GM23338 (cell line): ENCODE measurements around the gene PTBP3. TPM values are rescaled to one million over a fixed set of nuclear protein-coding genes. Genes with fewer than 3 reads are reported as not detected.
"Not testable (repeated sequence)": the region's sequence is repeated elsewhere in the genome, so short reads cannot be mapped to it uniquely, and the experiment has no call there.

Experiments
- ATAC-seq: fragments of 200-7000 bp; cut with Tn5 transposase; 3 replicates; pipeline ENCODE4 v1.9.1; 2020
- DNase-seq: peaks from one replicate; pipeline ENCODE4 v3.0.0-alpha.2; 2015; ENCODE audit warnings: low spot score
- H2AFZ ChIP-seq: fragments of 200-600 bp; sonication (generic); 2 replicates; pipeline ENCODE4 v1.8.0; 2016; ENCODE audit warnings: antibody characterized with exemption, mild to moderate bottlenecking, moderate library complexity
- H3F3A ChIP-seq: fragments of 200-600 bp; sonication (generic); replicated peaks from 2 replicates; pipeline ENCODE4 v1.8.0; 2017; ENCODE audit warnings: antibody characterized with exemption, mixed run types, low read depth
- H3K27ac ChIP-seq: fragments of 200-600 bp; sonication (generic); 2 replicates; pipeline ENCODE4 v1.6.1; 2016; ENCODE audit warnings: low read depth
- H3K27me3 ChIP-seq: fragments of 200-600 bp; sonication (generic); 2 replicates; pipeline ENCODE4 v1.8.0; 2016; ENCODE audit warnings: mild to moderate bottlenecking, mixed run types, moderate library complexity; ENCODE audit not compliant: insufficient read depth
- H3K36me3 ChIP-seq: fragments of 200-600 bp; sonication (generic); 2 replicates; pipeline ENCODE4 v1.8.0; 2016; ENCODE audit warnings: mild to moderate bottlenecking; ENCODE audit not compliant: insufficient read depth
- H3K4me1 ChIP-seq: fragments of 200-600 bp; sonication (generic); 2 replicates; pipeline ENCODE4 v1.8.0; 2016; ENCODE audit warnings: mild to moderate bottlenecking, moderate library complexity; ENCODE audit not compliant: insufficient read depth
- H3K4me2 ChIP-seq: fragments of 200-600 bp; sonication (generic); 2 replicates; pipeline ENCODE4 v1.7.1; 2017; ENCODE audit warnings: mixed run types
- H3K4me3 ChIP-seq: fragments of 200-600 bp; sonication (generic); 2 replicates; pipeline ENCODE4 v1.6.1; 2016; ENCODE audit warnings: mixed run types
- H3K79me2 ChIP-seq: fragments of 200-600 bp; sonication (generic); replicated peaks from 2 replicates; pipeline ENCODE4 v1.8.0; 2017; ENCODE audit warnings: mild to moderate bottlenecking; ENCODE audit not compliant: insufficient read depth
- H3K9me2 ChIP-seq: fragments of 200-600 bp; sonication (generic); 2 replicates; pipeline ENCODE4 v1.8.0; 2017; ENCODE audit not compliant: insufficient read depth
- H4K20me1 ChIP-seq: fragments of 200-600 bp; sonication (generic); replicated peaks from 2 replicates; pipeline ENCODE4 v1.8.0; 2017; ENCODE audit warnings: mild to moderate bottlenecking; ENCODE audit not compliant: insufficient read depth
- H3K27ac Mint-ChIP-seq: 2 replicates; pipeline ENCODE4 v1.8.0; 2020; ENCODE audit warnings: inconsistent platforms, mild to moderate bottlenecking, moderate library complexity, mixed read lengths
- H3K27me3 Mint-ChIP-seq: 3 replicates; pipeline ENCODE4 v1.8.0; 2022; ENCODE audit warnings: low read depth, mild to moderate bottlenecking, moderate library complexity, mixed read lengths, inconsistent platforms; ENCODE audit not compliant: insufficient read depth, poor library complexity
- H3K36me3 Mint-ChIP-seq: 3 replicates; pipeline ENCODE4 v1.8.0; 2021; ENCODE audit warnings: low read depth, mild to moderate bottlenecking, inconsistent platforms, moderate library complexity, mixed read lengths
- H3K4me1 Mint-ChIP-seq: 3 replicates; pipeline ENCODE4 v1.8.0; 2020; ENCODE audit warnings: mild to moderate bottlenecking, inconsistent platforms, mixed read lengths
- H3K4me3 Mint-ChIP-seq: 3 replicates; pipeline ENCODE4 v1.8.0; 2021; ENCODE audit warnings: moderate library complexity, mild to moderate bottlenecking, inconsistent platforms, mixed read lengths
- H3K9me3 Mint-ChIP-seq: 3 replicates; pipeline ENCODE4 v1.8.0; 2020; ENCODE audit warnings: moderate library complexity, mild to moderate bottlenecking, inconsistent platforms, mixed read lengths
- EZH2 ChIP-seq: fragments of 200-600 bp; sonication (generic); IDR thresholded peaks from one replicate; pipeline ENCODE4 v1.8.0; 2017; ENCODE audit warnings: antibody characterized with exemption, mild to moderate bottlenecking, low read depth; ENCODE audit not compliant: unreplicated experiment
- EZH2phosphoT487 ChIP-seq: fragments of 200-600 bp; sonication (generic); IDR thresholded peaks from one replicate; pipeline ENCODE4 v1.8.1; 2018; ENCODE audit warnings: antibody characterized with exemption; ENCODE audit not compliant: unreplicated experiment
- JUNB ChIP-seq: IDR thresholded peaks from one replicate; pipeline ENCODE4 v1.6.1; 2016; ENCODE audit warnings: antibody characterized with exemption; ENCODE audit not compliant: unreplicated experiment
- STAT1 ChIP-seq: IDR thresholded peaks from one replicate; pipeline ENCODE4 v1.6.1; 2016; ENCODE audit warnings: antibody characterized with exemption; ENCODE audit not compliant: unreplicated experiment
- ZNF462 ChIP-seq: fragments of 250-450 bp; sonication (Bioruptor Pico); IDR thresholded peaks from 2 replicates; pipeline ENCODE4 v1.5.0; 2020; ENCODE audit warnings: mild to moderate bottlenecking, moderate library complexity
- polyA plus RNA-seq: library from polyadenylated mRNA; unstranded; fragments of >200 nt; fragmentation: Nextera tagmentation; extraction: Ambion mirVana; gene quantifications from 2 replicates; pipeline ENCODE4 v1.2.1, GENCODE V29; 2016
- total RNA-seq: library from RNA; depleted of rRNA; stranded (reverse); fragments of >200 nt; shearing (Covaris generic); gene quantifications from 2 replicates; pipeline ENCODE4 v1.2.3, GENCODE V29; 2014
- TF ChIP-seq, protein P1 (sequence below): IDR thresholded peaks from one replicate; pipeline ENCODE4 v1.6.1; 2018; ENCODE audit warnings: antibody characterized with exemption; ENCODE audit not compliant: unreplicated experiment

The PTBP3 gene
- total and polyA plus RNA-seq, 2 experiments from 2014 or later, result 20.0 to 92.9 TPM

DNA sequence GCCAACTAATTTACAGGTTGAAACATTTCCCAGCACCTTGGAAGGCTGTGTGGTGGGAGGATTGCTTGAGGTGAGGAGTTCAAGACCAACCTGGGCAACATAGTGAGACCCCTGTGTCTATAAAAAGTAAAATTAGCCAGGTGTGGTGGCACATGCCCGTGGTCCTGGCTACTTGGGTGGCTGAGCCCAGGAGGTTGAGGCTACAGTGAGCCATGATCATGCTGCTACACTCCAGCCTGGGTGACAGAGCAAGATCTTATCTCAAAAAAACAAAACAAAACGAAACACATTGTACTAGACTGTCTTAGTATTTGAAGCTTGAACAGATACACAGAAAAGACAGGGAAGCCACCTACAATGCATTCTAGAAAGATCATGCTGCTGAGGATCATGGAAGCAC, 43.7 kb upstream of the PTBP3 start:
- H3K9me3 Mint-ChIP-seq, result no peaks in the 10 kb centered on the region
- H3K4me2 ChIP-seq, result no peak overlapping the region

DNA sequence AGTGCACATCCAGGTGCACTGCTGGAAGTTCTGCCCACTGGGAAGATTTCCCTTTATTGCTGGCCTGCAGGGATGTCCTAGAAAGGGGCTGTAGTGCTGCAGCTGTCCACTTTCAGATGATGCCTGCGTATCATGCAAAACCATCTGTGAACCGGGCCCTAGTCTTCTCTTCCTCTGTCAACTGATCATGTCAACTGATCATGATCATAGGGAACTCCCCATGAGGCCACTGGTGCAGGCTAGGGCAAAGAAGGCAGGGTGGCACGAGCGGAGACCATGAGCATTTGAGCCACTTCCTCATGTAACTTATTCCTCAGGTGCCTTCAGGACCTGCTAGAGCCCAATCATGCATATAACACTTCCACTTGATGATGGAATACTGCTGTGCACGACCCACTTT, 41.9 kb upstream of the PTBP3 start:
- TF ChIP-seq JUNB, result no peak
- TF ChIP-seq EZH2phosphoT487, result no peak
- TF ChIP-seq ZNF462 (CRISPR knock-in tag), result no peak
- no peak for TF ChIP-seq EZH2
- Histone ChIP-seq H3K4me1 (peaks cover 10% of the 10 kb centered on the region), H3F3A (peaks cover 8% of the 10 kb centered on the region), H4K20me1 (no peaks in the 10 kb centered on the region), H3K27ac (no peak overlapping the region), H3K27me3 (no peaks in the 10 kb centered on the region), H3K79me2 (no peaks in the 10 kb centered on the region), H3K36me3 (no peaks in the 10 kb centered on the region), H3K9me2 (no peaks in the 10 kb centered on the region), H3K4me2 (no peak overlapping the region), H2AFZ (no peak overlapping the region), H3K4me3 (no peak overlapping the region)
- ATAC-seq (no peak), DNase-seq (no peak)
- Mint-ChIP-seq H3K27ac (no peak overlapping the region), H3K27me3 (peaks cover 11% of the 10 kb centered on the region), H3K4me3 (no peak overlapping the region), H3K36me3 (no peaks in the 10 kb centered on the region), H3K9me3 (no peaks in the 10 kb centered on the region), H3K4me1 (peaks cover 17% of the 10 kb centered on the region)

More for the DNA sequence above, 43.7 kb upstream of the PTBP3 start:
- Histone ChIP-seq H2AFZ (no peak overlapping the region), H3K27me3 (no peaks in the 10 kb centered on the region), H3K79me2 (peaks cover 16% of the 10 kb centered on the region), H3K4me3 (no peak overlapping the region), H3K4me1 (peaks cover 10% of the 10 kb centered on the region), H3F3A (peaks cover 10% of the 10 kb centered on the region), H3K9me2 (no peaks in the 10 kb centered on the region), H3K27ac (no peak overlapping the region), H3K36me3 (no peaks in the 10 kb centered on the region), H4K20me1 (no peaks in the 10 kb centered on the region)
- peaks cover 11% of the 10 kb centered on the region for H3K27me3 Mint-ChIP-seq
- DNase-seq (no peak), ATAC-seq (no peak)
- TF ChIP-seq, protein P1, sequence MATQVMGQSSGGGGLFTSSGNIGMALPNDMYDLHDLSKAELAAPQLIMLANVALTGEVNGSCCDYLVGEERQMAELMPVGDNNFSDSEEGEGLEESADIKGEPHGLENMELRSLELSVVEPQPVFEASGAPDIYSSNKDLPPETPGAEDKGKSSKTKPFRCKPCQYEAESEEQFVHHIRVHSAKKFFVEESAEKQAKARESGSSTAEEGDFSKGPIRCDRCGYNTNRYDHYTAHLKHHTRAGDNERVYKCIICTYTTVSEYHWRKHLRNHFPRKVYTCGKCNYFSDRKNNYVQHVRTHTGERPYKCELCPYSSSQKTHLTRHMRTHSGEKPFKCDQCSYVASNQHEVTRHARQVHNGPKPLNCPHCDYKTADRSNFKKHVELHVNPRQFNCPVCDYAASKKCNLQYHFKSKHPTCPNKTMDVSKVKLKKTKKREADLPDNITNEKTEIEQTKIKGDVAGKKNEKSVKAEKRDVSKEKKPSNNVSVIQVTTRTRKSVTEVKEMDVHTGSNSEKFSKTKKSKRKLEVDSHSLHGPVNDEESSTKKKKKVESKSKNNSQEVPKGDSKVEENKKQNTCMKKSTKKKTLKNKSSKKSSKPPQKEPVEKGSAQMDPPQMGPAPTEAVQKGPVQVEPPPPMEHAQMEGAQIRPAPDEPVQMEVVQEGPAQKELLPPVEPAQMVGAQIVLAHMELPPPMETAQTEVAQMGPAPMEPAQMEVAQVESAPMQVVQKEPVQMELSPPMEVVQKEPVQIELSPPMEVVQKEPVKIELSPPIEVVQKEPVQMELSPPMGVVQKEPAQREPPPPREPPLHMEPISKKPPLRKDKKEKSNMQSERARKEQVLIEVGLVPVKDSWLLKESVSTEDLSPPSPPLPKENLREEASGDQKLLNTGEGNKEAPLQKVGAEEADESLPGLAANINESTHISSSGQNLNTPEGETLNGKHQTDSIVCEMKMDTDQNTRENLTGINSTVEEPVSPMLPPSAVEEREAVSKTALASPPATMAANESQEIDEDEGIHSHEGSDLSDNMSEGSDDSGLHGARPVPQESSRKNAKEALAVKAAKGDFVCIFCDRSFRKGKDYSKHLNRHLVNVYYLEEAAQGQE, result no peak
- TF ChIP-seq STAT1 (no peak), EZH2phosphoT487 (no peak)
- H3K36me3 Mint-ChIP-seq, result no peaks in the 10 kb centered on the region
- H3K27ac Mint-ChIP-seq, result no peak overlapping the region
- H3K4me3 Mint-ChIP-seq, result no peak overlapping the region
- H3K4me1 Mint-ChIP-seq, result peaks cover 22% of the 10 kb centered on the region

DNA sequence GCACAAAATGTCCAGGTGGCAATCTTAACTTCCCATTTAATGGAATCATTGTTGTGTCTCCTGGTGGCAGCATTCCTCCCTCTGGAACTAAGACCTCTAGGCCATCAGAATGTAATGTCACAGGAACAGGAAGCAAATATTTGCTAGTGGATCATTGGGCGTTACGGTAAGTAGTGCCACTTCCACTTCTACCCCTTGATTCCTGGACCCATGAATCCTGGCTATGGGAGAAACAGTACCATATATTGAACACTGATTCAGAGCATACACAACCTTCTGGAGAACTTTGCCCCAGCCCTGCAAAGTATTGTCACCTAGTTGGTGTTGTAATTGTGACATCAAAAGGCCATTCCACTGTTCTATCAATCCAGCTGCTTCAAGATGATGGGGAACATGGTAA, 40.8 kb upstream of the PTBP3 start:
- ATAC-seq, H3K4me3 ChIP-seq: not testable (repeated sequence)

More for the DNA sequence above, 40.8 kb upstream of the PTBP3 start:
- H3F3A ChIP-seq, H3K9me2 ChIP-seq, H3K4me3 Mint-ChIP-seq, DNase-seq, H3K79me2 ChIP-seq, H3K4me2 ChIP-seq, H2AFZ ChIP-seq, H3K27ac Mint-ChIP-seq, H3K27ac ChIP-seq, H3K27me3 ChIP-seq, H4K20me1 ChIP-seq, H3K36me3 Mint-ChIP-seq, H3K27me3 Mint-ChIP-seq, H3K36me3 ChIP-seq: not testable (repeated sequence)
- peaks cover 10% of the 10 kb centered on the region for H3K4me1 ChIP-seq
- Mint-ChIP-seq H3K9me3 (peaks cover 11% of the 10 kb centered on the region), H3K4me1 (peaks cover 15% of the 10 kb centered on the region)
